ENCODE measurements around the gene EIF2AK2.
A peak's percentile ranks its signal among the peaks of the same experiment; 100 is the strongest.
"Not testable (repeated sequence)": the region's sequence is repeated elsewhere in the genome, so short reads cannot be mapped to it uniquely, and the experiment has no call there.

The EIF2AK2 gene

GRCh38 chr2:37156857-37157714 lies at the start of gene EIF2AK2:
Gene EIF2AK2 (minus strand): TSS chr2:37156980. CDS start chr2:37147806, 9,174 bp downstream.
- no CpG with 5 or more reads among the region's 55 CpGs for WGBS (ENCODE audit: insufficient coverage, insufficient read length)

GRCh38 chr2:37205689-37206341 lies 49.0 kb upstream of the EIF2AK2 start:
- Histone ChIP-seq H3K4me1 (ENCODE audit: control insufficient read depth, insufficient read depth, low read length) (no peaks in the 10 kb centered on the region), H3K9me3 (ENCODE audit: control insufficient read depth, insufficient read depth, low read length) (peaks cover 2% of the 10 kb centered on the region; the same call in 1 of the 2 replicates), H3K4me3 (ENCODE audit: low read length) (no peak overlapping the region), H3K27me3 (ENCODE audit: control insufficient read depth, insufficient read depth, low read length) (no peaks in the 10 kb centered on the region), H3K36me3 (ENCODE audit: control insufficient read depth, insufficient read depth, low read length) (peaks cover 29% of the 10 kb centered on the region; the same call in 1 of the 2 replicates), H3K27ac (ENCODE audit: low read length) (peak overlapping the region; percentile 74)
- WGBS (ENCODE audit: insufficient coverage, insufficient read length): no CpG with 5 or more reads among the region's 5 CpGs
- peak; percentile 83 for DNase-seq (ENCODE audit: low read depth, low spot score)

More at GRCh38 chr2:37156857-37157714, at the start of gene EIF2AK2:
- peaks cover 4% of the 10 kb centered on the region; the same call in 1 of the 2 replicates for H3K4me1 ChIP-seq (ENCODE audit: control insufficient read depth, insufficient read depth, low read length)
- peak; percentile 48 for DNase-seq (ENCODE audit: low read depth, low spot score)
- H3K27ac ChIP-seq (ENCODE audit: low read length): no peak within 1 kb of the TSS
- H3K4me3 ChIP-seq (ENCODE audit: low read length): peak within 1 kb of the TSS; percentile 77; the same call in 1 of the 2 replicates
- H3K27me3 ChIP-seq (ENCODE audit: control insufficient read depth, insufficient read depth, low read length): no peaks in the 10 kb centered on the region
- H3K9me3 ChIP-seq (ENCODE audit: control insufficient read depth, insufficient read depth, low read length): no peaks in the 10 kb centered on the region
- H3K36me3 ChIP-seq (ENCODE audit: control insufficient read depth, insufficient read depth, low read length): no peaks in the 10 kb centered on the region

- Histone ChIP-seq H3K27ac (ENCODE audit: low read length) (peak overlapping the region; percentile 74), H3K36me3 (ENCODE audit: control insufficient read depth, insufficient read depth, low read length) (peaks cover 25% of the 10 kb centered on the region; the same call in 1 of the 2 replicates)
- no CpG with 5 or more reads among the region's 8 CpGs for WGBS (ENCODE audit: insufficient coverage, insufficient read length)
- H3K27me3 ChIP-seq (ENCODE audit: control insufficient read depth, insufficient read depth, low read length); H3K9me3 ChIP-seq (ENCODE audit: control insufficient read depth, insufficient read depth, low read length); H3K4me1 ChIP-seq (ENCODE audit: control insufficient read depth, insufficient read depth, low read length); H3K4me3 ChIP-seq (ENCODE audit: low read length); DNase-seq (ENCODE audit: low read depth, low spot score): not testable (repeated sequence)
Measured at GRCh38 chr2:37205071-37205661, 48.4 kb upstream of the EIF2AK2 start.

GRCh38 chr2:37203708-37204107 lies 46.9 kb upstream of the EIF2AK2 start:
- H3K36me3 ChIP-seq (ENCODE audit: control insufficient read depth, insufficient read depth, low read length): peaks cover 18% of the 10 kb centered on the region; the same call in 1 of the 2 replicates
- H3K27ac ChIP-seq (ENCODE audit: low read length): no peak overlapping the region
- H3K27me3 ChIP-seq (ENCODE audit: control insufficient read depth, insufficient read depth, low read length): no peaks in the 10 kb centered on the region
- no CpG with 5 or more reads among the region's 2 CpGs for whole genome bisulfite sequencing (ENCODE audit: insufficient coverage, insufficient read length)
- peaks cover 2% of the 10 kb centered on the region; the same call in 1 of the 2 replicates for H3K9me3 ChIP-seq (ENCODE audit: control insufficient read depth, insufficient read depth, low read length)
- no peaks in the 10 kb centered on the region for H3K4me1 ChIP-seq (ENCODE audit: control insufficient read depth, insufficient read depth, low read length)
- H3K4me3 ChIP-seq (ENCODE audit: low read length): no peak overlapping the region
- DNase-seq (ENCODE audit: low read depth, low spot score): no peak

DNA sequence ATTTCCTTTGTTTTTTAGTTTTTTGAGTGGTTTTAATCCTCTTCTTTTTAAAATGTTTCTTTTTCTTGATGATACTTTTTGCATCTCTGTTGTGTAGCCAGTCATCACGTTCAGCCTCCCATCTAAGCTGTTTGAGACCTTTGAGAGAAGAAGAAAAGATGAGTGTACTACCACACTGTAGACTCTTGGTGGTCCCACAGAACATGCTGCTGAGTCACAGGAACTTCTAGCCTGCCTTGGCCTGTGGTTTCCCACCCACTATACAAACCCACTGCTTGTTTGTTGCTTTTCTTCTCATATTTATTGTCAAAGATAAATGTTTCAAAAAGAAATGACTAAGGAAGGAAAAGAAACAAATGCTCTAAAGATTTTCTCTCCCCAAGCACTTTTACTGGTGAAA lies 45.0 kb upstream of the EIF2AK2 start:
- Histone ChIP-seq H3K27ac (ENCODE audit: low read length) (no peak overlapping the region), H3K9me3 (ENCODE audit: control insufficient read depth, insufficient read depth, low read length) (peaks cover 2% of the 10 kb centered on the region; the same call in 1 of the 2 replicates), H3K36me3 (ENCODE audit: control insufficient read depth, insufficient read depth, low read length) (peaks cover 15% of the 10 kb centered on the region; the same call in 1 of the 2 replicates), H3K4me1 (ENCODE audit: control insufficient read depth, insufficient read depth, low read length) (no peaks in the 10 kb centered on the region; the same call in 1 of the 2 replicates), H3K27me3 (ENCODE audit: control insufficient read depth, insufficient read depth, low read length) (no peaks in the 10 kb centered on the region), H3K4me3 (ENCODE audit: low read length) (no peak overlapping the region)
- no peak for DNase-seq (ENCODE audit: low read depth, low spot score)
- no CpG with 5 or more reads among the region's 1 CpG for WGBS (ENCODE audit: insufficient coverage, insufficient read length)

- no peaks in the 10 kb centered on the region for H3K27me3 ChIP-seq (ENCODE audit: control insufficient read depth, insufficient read depth, low read length)
- WGBS (ENCODE audit: insufficient coverage, insufficient read length): no CpG with 5 or more reads among the region's 1 CpG
- DNase-seq (ENCODE audit: low read depth, low spot score): no peak
- peaks cover 13% of the 10 kb centered on the region; the same call in 1 of the 2 replicates for H3K36me3 ChIP-seq (ENCODE audit: control insufficient read depth, insufficient read depth, low read length)
- H3K4me3 ChIP-seq (ENCODE audit: low read length): no peak overlapping the region
- H3K9me3 ChIP-seq (ENCODE audit: control insufficient read depth, insufficient read depth, low read length): peaks cover 2% of the 10 kb centered on the region; the same call in 1 of the 2 replicates
- H3K27ac ChIP-seq (ENCODE audit: low read length): no peak overlapping the region
- no peaks in the 10 kb centered on the region; the same call in 1 of the 2 replicates for H3K4me1 ChIP-seq (ENCODE audit: control insufficient read depth, insufficient read depth, low read length)
Measured at GRCh38 chr2:37201208-37201607, 44.4 kb upstream of the EIF2AK2 start.

GRCh38 chr2:37198681-37199065 lies 41.9 kb upstream of the EIF2AK2 start:
- no peaks in the 10 kb centered on the region; the same call in 1 of the 2 replicates for H3K4me1 ChIP-seq (ENCODE audit: control insufficient read depth, insufficient read depth, low read length)
- no peak overlapping the region for H3K27ac ChIP-seq (ENCODE audit: low read length)
- DNase-seq (ENCODE audit: low read depth, low spot score): no peak
- H3K27me3 ChIP-seq (ENCODE audit: control insufficient read depth, insufficient read depth, low read length): no peaks in the 10 kb centered on the region
- H3K4me3 ChIP-seq (ENCODE audit: low read length): no peak overlapping the region
- WGBS (ENCODE audit: insufficient coverage, insufficient read length): no CpG with 5 or more reads among the region's 8 CpGs
- H3K9me3 ChIP-seq (ENCODE audit: control insufficient read depth, insufficient read depth, low read length): peaks cover 2% of the 10 kb centered on the region; the same call in 1 of the 2 replicates
- H3K36me3 ChIP-seq (ENCODE audit: control insufficient read depth, insufficient read depth, low read length): peaks cover 6% of the 10 kb centered on the region; the same call in 1 of the 2 replicates

- Histone ChIP-seq H3K27me3 (ENCODE audit: control insufficient read depth, insufficient read depth, low read length) (no peaks in the 10 kb centered on the region), H3K36me3 (ENCODE audit: control insufficient read depth, insufficient read depth, low read length) (no peaks in the 10 kb centered on the region; the same call in 1 of the 2 replicates), H3K4me1 (ENCODE audit: control insufficient read depth, insufficient read depth, low read length) (peaks cover 3% of the 10 kb centered on the region), H3K4me3 (ENCODE audit: low read length) (peak within 1 kb of the TSS; percentile 83), H3K27ac (ENCODE audit: low read length) (no peak within 1 kb of the TSS), H3K9me3 (ENCODE audit: control insufficient read depth, insufficient read depth, low read length) (no peaks in the 10 kb centered on the region)
- no peak for DNase-seq (ENCODE audit: low read depth, low spot score)
- WGBS (ENCODE audit: insufficient coverage, insufficient read length): no CpG with 5 or more reads among the region's 72 CpGs
Measured at GRCh38 chr2:37196320-37197195, 39.8 kb upstream of the EIF2AK2 start, which contains the start of gene CEBPZOS. Gene CEBPZOS (plus strand): TSS chr2:37196496. CDS start chr2:37199705, 3,209 bp downstream.

DNA sequence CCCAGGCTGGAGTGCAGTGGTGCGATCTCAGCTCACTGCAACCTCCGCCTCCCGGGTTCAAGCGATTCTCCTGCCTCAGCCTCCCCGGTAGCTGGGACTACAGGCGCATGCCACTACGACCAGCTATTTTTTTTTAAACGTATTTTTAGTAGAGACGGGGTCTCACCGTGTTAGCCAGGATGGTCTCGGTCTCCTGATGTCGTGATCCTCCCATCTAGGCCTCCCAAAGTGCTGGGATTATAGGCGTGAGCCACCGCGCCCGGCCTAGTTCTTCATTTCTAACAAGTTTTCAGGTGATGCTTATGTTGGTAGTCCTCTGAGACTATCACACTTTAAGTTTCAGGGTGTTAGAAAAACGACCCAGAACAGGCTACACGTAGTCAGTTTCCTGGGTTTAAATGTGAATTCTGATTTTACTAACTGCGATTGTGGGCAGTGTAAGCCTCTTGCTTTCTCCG lies 39.1 kb upstream of the EIF2AK2 start:
- H3K27ac ChIP-seq (ENCODE audit: low read length); H3K36me3 ChIP-seq (ENCODE audit: control insufficient read depth, insufficient read depth, low read length); H3K9me3 ChIP-seq (ENCODE audit: control insufficient read depth, insufficient read depth, low read length); H3K4me1 ChIP-seq (ENCODE audit: control insufficient read depth, insufficient read depth, low read length); H3K27me3 ChIP-seq (ENCODE audit: control insufficient read depth, insufficient read depth, low read length); DNase-seq (ENCODE audit: low read depth, low spot score): not testable (repeated sequence)
- WGBS (ENCODE audit: insufficient coverage, insufficient read length): no CpG with 5 or more reads among the region's 20 CpGs
- H3K4me3 ChIP-seq (ENCODE audit: low read length): peak overlapping the region; percentile 83; the same call in 1 of the 2 replicates

Measured in iPS DF 6.9 (cell line).